Measurements from ENCODE around the gene NFATC2IP. TPM values are rescaled to one million over a fixed set of nuclear protein-coding genes. Genes with fewer than 3 reads are reported as not detected.

The NFATC2IP gene
- 30.4 and 33.2 TPM in 2 replicates for total RNA-seq (2014; rRNA removed; shearing (Covaris generic))
- 26.0 and 26.2 TPM in 2 replicates for polyA plus RNA-seq (2015; cell fraction: cytosol; rRNA removed)
- polyA plus RNA-seq (2015; cell fraction: nucleus; rRNA removed): 177 and 185 TPM in 2 replicates

GRCh38 chr16:28950648-28951409 lies at the start of gene NFATC2IP:
TSS of gene NFATC2IP (plus strand) at chr16:28950937. CDS start at chr16:28951012, 75 bp downstream.
- peak; percentile 100 for DNase-seq (ENCODE audit: low read depth)

- DNase-seq (ENCODE audit: low read depth): no peak
These were observed 48.9 kb upstream of the NFATC2IP start for GRCh38 chr16:28901862-28902261.

- no peak for DNase-seq (ENCODE audit: low read depth)
These were observed 47.8 kb upstream of the NFATC2IP start for GRCh38 chr16:28902909-28903308.

- no peak for DNase-seq (ENCODE audit: low read depth)
These were observed 47.2 kb upstream of the NFATC2IP start for GRCh38 chr16:28903344-28904042.

- no peak for DNase-seq (ENCODE audit: low read depth)
These were observed 46.4 kb upstream of the NFATC2IP start for GRCh38 chr16:28904363-28904762.

- DNase-seq (ENCODE audit: low read depth): no peak
These were observed 45.9 kb upstream of the NFATC2IP start for GRCh38 chr16:28904828-28905227.

- no peak for DNase-seq (ENCODE audit: low read depth)
These were observed 45.4 kb upstream of the NFATC2IP start for GRCh38 chr16:28905229-28905754.

- no peak for DNase-seq (ENCODE audit: low read depth)
These were observed 44.9 kb upstream of the NFATC2IP start for GRCh38 chr16:28905800-28906372.

GRCh38 chr16:28910086-28911031 lies 40.4 kb upstream of the NFATC2IP start:
- peak; percentile 61 for DNase-seq (ENCODE audit: low read depth)

- no peak for DNase-seq (ENCODE audit: low read depth)
These were observed 38.2 kb upstream of the NFATC2IP start for GRCh38 chr16:28912558-28912957.

GRCh38 chr16:28913946-28914724 lies 36.6 kb upstream of the NFATC2IP start:
- DNase-seq (ENCODE audit: low read depth): no peak

GRCh38 chr16:28915181-28915580 lies 35.6 kb upstream of the NFATC2IP start:
- peak; percentile 61 for DNase-seq (ENCODE audit: low read depth)

- no peak for DNase-seq (ENCODE audit: low read depth)
These were observed 33.6 kb upstream of the NFATC2IP start for GRCh38 chr16:28917095-28917494.

GRCh38 chr16:28918698-28919097 lies 32.0 kb upstream of the NFATC2IP start:
- no peak for DNase-seq (ENCODE audit: low read depth)

GRCh38 chr16:28923231-28923587 lies 27.5 kb upstream of the NFATC2IP start:
- no peak for DNase-seq (ENCODE audit: low read depth)

- DNase-seq (ENCODE audit: low read depth): no peak
These were observed 26.9 kb upstream of the NFATC2IP start for GRCh38 chr16:28923652-28924398.

GRCh38 chr16:28924399-28924761 lies 26.4 kb upstream of the NFATC2IP start:
- no peak for DNase-seq (ENCODE audit: low read depth)

- DNase-seq (ENCODE audit: low read depth): peak; percentile 86
These were observed 25.9 kb upstream of the NFATC2IP start, which contains the start of gene RABEP2 for GRCh38 chr16:28924762-28925385. TSS of gene RABEP2 (minus strand) at chr16:28925238. CDS start at chr16:28925163, 75 bp downstream.
